ENCODE data around the gene CTNNA2.

The CTNNA2 gene

GRCh38 chr2:80303006-80303908 lies 790.4 kb downstream of the CTNNA2 start:
- peak; percentile 66 for DNase-seq

DNA sequence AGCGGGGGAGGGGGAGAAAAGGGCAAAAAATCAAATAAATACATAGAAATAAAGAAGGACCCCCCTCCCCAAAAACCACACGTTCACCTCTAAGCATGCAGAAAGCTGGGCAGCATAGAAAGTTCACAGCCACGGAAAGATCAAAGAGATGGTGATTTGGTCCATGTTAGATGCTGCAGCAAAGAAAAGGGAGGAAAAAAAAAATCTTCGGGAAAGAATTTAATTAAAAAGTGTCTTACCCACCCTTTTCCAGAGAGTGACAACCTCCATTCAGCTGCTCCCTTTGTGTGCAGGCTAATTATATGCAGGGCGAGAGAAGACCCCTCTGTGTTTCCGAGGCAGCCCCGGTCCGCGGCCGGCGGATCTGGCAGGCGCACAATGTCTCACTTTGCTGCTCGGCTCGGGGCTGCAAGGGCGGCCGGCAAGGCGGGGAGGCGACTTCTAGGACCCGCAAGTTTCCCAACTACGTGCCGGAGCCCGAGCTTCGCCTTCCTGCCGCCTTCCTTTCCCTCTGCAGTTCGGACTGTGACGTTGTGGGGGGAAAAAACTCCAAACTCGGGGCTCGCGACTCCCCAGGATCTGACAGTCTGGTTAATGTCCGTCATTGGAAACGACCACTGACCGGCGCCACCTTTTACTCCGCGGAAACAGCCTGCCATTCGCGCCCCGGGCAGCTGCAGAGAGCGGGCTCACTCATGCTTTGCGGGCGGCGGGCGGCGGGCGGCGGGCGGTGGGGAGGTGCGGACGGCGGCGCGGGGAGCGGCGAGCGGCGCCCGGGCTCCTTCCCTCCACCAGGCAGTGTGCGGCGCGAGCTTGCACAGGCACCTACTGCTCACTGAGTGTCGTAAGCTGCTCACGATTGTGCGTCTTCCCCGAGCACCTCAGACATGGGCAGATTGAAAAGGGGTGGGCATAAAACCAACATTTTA lies 791.3 kb downstream of the CTNNA2 start, which contains the start of gene LRRTM1:
Gene LRRTM1, minus strand, starts transcription at position 844 of the 929 bp plus-strand sequence. CDS start 933 bp downstream, outside the sequence.
- peak; percentile 77 for DNase-seq

DNA sequence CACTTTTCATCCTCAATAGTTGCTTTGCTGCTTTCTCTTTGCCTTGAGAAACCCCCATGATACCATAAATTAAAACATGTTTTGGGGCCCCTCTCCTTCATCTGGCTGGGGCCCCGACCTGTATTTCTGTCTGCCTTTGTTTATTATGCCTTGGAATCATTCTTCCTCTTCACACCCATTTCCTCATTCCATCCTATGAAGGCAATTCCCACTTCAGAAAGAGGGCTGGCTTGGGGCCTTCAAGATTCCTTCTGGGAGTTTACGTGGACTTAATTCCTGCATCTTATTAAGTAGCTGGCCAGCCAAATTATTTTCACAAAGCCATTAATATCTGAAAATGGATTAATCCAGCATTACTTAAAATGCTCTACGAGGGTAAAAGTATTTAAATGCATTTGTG lies 798.5 kb downstream of the CTNNA2 start:
- DNase-seq = no peak

DNA sequence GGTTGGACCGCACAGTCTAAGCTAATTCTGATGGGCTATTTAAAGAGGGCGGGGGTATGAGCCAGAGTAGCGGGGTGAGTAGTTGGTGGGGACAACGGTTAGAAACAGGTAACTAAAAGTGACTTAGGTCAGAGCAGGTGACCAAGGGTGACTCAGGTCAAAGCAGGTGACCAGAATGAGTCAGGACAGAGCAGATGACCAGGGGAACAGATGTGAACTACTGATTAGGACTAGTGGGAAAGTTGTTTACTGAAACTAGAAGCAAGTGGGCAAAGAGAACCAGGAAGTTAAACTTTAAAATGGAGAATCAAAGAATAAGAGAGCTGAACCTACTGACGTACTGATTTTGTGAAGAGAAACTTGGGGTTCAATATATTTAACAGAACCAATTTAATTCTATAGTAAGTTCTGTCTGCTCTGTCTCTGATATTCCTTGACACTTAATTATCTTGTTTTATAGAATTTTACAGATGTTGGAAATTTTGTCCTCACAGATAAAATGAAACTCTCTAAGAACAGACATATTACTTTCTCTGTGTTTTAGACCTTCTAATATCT lies 799.5 kb downstream of the CTNNA2 start:
- no peak for DNase-seq

- DNase-seq = no peak
Observed at GRCh38 chr2:80322311-80322920, 809.6 kb downstream of the CTNNA2 start.

DNA sequence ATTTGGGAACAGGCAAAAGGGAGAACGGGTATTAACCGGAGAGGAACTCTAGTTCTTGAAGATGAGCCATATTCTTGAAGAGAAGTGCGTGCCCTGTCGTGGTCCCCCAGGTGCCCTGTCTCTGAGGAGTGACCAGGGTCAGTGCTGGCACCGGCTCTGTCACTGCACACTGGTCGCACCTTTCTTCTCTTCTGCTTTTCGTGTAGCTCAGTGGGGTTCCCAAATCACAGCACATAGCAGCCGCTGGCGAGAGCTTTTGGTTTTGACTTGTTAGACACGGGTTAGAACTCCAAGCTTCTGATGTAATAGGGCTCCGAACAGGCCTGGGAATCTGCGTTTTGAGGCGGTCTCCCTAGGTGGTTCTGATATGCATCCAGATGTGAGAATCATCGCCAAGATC lies 810.1 kb downstream of the CTNNA2 start:
- no peak for DNase-seq

GRCh38 chr2:80323610-80324009 lies 810.8 kb downstream of the CTNNA2 start:
- DNase-seq = no peak

GRCh38 chr2:80324525-80324924 lies 811.7 kb downstream of the CTNNA2 start:
- no peak for DNase-seq

GRCh38 chr2:80326214-80326613 lies 813.4 kb downstream of the CTNNA2 start:
- DNase-seq = peak; percentile 94

GRCh38 chr2:80326861-80327260 lies 814.0 kb downstream of the CTNNA2 start:
- no peak for DNase-seq

DNA sequence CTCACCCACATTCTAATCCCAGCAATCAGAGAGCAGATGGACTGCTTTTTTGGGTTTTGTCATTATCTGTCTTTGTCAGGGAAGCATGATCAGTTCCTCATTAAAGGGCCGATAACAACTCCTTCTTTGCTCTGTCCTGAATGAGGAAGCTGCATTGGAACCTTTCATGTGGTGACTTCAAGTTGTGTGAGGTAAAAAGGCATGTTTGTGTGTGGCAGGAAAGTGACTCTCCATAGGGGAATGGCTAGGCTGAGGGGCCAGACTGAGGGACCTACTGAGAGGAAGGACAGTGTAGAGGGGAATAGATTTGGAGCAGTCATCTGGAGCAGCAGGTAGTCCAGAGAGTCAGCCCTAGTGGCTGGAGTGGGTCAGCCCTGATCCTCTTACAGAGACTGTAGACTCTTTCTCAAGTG lies 815.3 kb downstream of the CTNNA2 start:
- DNase-seq = peak; percentile 55

DNA sequence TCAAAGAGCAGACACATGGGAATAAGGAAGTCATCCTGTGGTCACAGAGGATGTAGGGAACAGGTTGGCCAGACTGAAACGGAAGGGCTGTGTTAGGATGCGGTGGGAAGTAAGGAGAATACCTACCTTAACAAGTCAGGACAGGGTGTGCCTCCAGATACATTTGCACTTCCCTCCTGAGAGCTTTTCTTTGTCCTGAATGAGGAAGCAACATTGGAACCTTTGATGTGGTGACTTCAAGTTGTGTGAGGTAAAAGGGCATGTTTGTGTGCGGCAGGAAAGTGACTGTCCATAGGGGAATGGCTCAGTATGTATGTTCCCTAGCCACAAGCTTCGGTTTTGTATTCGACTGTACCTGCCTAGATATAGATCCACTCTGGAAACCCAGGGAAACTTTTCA lies 816.6 kb downstream of the CTNNA2 start:
- no peak for DNase-seq

DNA sequence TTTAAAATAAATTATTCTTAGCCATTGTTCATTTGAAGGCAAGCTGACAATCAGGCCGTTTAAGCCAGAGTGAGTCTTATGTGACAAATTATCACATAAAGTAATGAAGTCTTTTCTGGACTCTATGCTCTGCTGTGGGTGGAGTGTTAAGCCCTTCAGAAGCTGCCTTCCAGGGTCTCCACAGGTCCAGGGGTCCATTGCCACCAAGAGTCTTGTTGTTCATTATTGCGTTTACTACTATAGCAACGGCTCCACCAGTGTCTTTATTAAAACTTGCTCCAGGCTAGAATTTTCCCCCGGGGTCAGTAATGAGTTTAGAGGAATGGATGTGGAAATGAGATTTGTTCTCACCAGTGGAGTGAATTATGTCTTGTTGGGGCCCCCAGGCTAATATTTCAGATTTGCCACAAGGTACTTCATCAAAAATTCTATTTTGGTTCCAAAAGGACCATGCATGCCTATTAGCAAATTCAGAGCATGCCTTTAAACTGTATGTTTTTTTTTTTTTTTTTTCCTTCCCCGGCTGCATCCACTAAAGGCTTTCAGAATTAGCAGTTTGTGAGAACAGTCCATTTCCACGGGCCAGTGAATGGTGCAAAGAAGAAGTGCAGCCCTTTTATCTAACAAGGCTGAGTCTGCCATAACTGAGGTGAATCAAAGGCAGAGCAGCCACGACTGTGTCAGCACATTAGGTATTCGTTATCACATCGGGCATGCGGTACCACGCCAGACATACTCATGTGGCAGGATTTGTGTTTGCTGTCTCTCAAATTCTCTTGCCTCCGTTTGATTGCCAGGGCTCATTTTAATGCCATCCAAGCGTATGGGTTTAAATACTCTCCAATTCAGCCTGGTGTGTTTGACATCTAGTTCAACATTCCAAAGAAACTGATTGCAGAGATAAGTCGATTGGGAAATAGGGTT lies 817.9 kb downstream of the CTNNA2 start:
- no peak for DNase-seq

- DNase-seq = no peak
Observed at GRCh38 chr2:80333886-80334285, 821.0 kb downstream of the CTNNA2 start.

GRCh38 chr2:80335411-80335810 lies 822.6 kb downstream of the CTNNA2 start:
- DNase-seq = no peak

- DNase-seq = no peak
Observed at GRCh38 chr2:80338794-80339193, 825.9 kb downstream of the CTNNA2 start.

DNA sequence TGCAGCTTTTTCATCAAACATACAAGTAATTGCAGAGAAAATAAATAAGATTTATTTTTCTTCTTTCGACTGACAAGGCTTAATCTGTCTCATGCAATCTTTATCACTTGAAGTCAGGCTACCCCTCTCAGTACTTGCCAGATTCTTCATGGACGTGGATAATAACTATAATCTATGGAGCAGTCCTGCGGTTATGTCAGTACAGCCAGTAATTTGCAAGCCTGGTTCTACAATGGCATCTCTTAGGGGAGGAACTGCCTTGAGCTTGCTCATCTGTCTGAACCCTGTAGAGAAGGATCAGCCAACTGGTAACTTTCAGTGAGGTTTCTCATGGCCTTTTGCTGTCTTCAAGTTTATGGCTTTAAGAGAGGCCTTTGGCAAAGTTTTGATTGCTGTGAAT lies 827.2 kb downstream of the CTNNA2 start:
- DNase-seq = no peak

GRCh38 chr2:80348078-80348477 lies 835.2 kb downstream of the CTNNA2 start:
- DNase-seq = no peak

DNA sequence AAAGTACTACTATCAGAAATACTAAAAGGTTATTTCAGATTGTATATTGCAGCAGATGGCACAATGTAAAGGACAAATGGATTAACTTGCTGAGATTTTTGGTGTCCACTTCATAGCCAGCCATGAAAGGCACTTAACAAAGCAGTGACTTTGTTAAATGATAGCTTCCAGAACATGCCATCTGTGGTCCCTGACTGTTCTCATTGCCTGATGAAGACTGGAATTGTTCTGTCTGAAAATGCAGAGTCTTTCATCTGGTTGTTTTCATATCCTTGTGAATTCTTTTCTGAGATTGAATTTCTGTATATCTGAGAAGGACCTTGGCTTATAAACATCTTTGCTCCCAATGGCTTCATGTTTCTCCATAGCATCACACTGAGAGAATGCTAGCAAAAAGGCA lies 836.1 kb downstream of the CTNNA2 start:
- DNase-seq = no peak

DNA sequence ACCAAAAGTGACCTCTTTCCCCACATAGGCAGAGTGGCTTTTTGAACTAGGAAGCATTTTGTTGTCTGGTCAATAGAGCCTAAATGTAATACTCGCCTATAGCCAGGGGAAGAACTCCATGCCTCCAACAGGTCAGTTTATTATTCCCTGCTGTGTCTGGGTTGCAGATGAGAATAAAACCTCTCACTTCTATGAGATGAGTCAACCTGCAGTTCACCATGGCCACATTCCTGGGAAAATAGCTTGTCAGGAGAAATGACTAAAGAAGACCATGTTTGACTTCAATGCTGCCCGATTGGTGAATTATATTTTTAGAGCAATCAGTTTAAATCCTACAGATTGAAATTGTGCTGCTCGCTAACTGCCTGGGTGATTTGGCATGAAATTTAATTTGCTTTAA lies 838.4 kb downstream of the CTNNA2 start:
- no peak for DNase-seq

DNA sequence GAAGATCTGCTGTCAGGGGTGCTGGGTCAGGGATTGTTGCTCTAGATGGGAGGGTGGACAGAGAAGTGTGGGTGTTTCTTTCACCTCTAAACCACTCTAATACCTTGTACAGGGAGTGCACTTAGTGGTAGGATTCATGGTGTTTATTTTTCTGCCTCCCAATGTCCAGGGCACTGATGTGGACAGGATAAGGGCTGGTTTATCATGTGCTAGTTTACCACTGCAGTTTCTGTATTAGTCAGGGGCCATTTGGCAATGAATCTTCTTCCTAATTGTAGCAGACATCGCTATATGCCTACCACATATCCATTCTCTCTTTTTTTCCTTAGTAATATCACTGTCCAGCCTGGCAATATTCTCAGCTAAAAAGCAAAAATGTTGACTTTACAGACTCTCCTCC lies 842.0 kb downstream of the CTNNA2 start:
- no peak for DNase-seq

DNA sequence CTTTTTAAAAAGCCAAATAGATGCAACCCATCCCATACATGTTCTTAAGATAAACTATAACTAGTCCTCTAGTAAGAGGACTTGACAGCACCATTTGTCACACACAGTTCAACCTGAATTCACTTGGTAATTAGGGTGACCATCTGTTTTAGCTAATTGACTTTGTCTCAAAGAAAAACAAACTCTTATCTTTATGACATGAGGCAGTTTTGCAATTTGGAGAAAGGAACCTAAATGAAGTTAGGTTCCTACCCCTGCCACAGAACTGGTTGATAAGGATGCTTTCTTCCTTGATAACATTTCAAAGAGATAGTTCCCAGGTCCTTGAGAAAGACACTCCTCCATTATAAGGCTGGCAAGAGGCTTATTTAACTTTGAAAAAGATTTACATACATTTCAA lies 849.1 kb downstream of the CTNNA2 start:
- DNase-seq = peak; percentile 97

Data from NCI-H82 (cell line).